ENCODE results near the gene STK16. TPM values are rescaled to one million over a fixed set of nuclear protein-coding genes. Genes with fewer than 3 reads are reported as not detected.
A peak's percentile ranks its signal among the peaks of the same experiment; 100 is the strongest.

Gene STK16
- total and polyA plus RNA-seq, 4 donors = 5.8 to 44.3 (median 23.7) TPM

- H3K27ac ChIP-seq (ENCODE audit: low read depth in 1 of 2, low read length in 2 of 2) = no peak overlapping the region
- 95% methylated on average over 18 of the region's 18 CpGs for WGBS
- no peaks in the 10 kb centered on the region for H3K9me3 ChIP-seq (ENCODE audit: control insufficient read depth in 4 of 4, low read length in 3 of 4)
- H3K36me3 ChIP-seq (ENCODE audit: control insufficient read depth in 4 of 4, insufficient read depth in 3 of 4, low read depth in 1 of 4, low read length in 3 of 4) = peaks cover 21 to 45% (median 40%) of the 10 kb centered on the region in 4 donors
- TF ChIP-seq EGR1 (IDR thresholded peaks at IDR 0.05; ENCODE audit: low read depth in 2 of 2) (no peak), SP1 (IDR thresholded peaks at IDR 0.05) (no peak), ZBTB33 (IDR thresholded peaks at IDR 0.05) (no peak), MAX (IDR thresholded peaks at IDR 0.05) (no peak), FOXA1 (IDR thresholded peaks at IDR 0.05) (no peak), GABPA (IDR thresholded peaks at IDR 0.05 in 1 of 2, conservative IDR thresholded peaks at IDR 0.05 in 1 of 2) (no peak), HNF4A (conservative IDR thresholded peaks at IDR 0.05) (no peak), HNF4G (IDR thresholded peaks at IDR 0.05) (no peak)
- TF ChIP-seq, protein P1, sequence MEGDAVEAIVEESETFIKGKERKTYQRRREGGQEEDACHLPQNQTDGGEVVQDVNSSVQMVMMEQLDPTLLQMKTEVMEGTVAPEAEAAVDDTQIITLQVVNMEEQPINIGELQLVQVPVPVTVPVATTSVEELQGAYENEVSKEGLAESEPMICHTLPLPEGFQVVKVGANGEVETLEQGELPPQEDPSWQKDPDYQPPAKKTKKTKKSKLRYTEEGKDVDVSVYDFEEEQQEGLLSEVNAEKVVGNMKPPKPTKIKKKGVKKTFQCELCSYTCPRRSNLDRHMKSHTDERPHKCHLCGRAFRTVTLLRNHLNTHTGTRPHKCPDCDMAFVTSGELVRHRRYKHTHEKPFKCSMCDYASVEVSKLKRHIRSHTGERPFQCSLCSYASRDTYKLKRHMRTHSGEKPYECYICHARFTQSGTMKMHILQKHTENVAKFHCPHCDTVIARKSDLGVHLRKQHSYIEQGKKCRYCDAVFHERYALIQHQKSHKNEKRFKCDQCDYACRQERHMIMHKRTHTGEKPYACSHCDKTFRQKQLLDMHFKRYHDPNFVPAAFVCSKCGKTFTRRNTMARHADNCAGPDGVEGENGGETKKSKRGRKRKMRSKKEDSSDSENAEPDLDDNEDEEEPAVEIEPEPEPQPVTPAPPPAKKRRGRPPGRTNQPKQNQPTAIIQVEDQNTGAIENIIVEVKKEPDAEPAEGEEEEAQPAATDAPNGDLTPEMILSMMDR (IDR thresholded peaks at IDR 0.05; ENCODE audit: low read depth, low read length, missing input control) = no peak
- peaks cover 5 to 27% (median 19%) of the 10 kb centered on the region in 4 donors for H3K4me1 ChIP-seq (ENCODE audit: control insufficient read depth in 4 of 4, insufficient read depth in 4 of 4, low read length in 3 of 4)
- DNase-seq (ENCODE audit: low spot score) = no peak
- no peaks in the 10 kb centered on the region for H3K27me3 ChIP-seq (ENCODE audit: control insufficient read depth in 4 of 4, insufficient read depth in 4 of 4, low read length in 3 of 4)
- no peak overlapping the region for H3K9ac ChIP-seq (ENCODE audit: low read depth in 1 of 2, low read length in 2 of 2)
- no peak overlapping the region for H3K4me3 ChIP-seq (ENCODE audit: low read depth in 1 of 3, low read length in 3 of 3)
Measured at GRCh38 chr2:219219784-219220532, 25.3 kb upstream of the STK16 start.

GRCh38 chr2:219220652-219221402, 24.5 kb upstream of the STK16 start:
- WGBS = 93% methylated on average over 19 of the region's 19 CpGs
- no peak for TF ChIP-seq ATF3 (IDR thresholded peaks at IDR 0.05)
- no peak for TF ChIP-seq YY1 (IDR thresholded peaks at IDR 0.05)
- TF ChIP-seq REST (IDR thresholded peaks at IDR 0.05) = no peak
- no peak for TF ChIP-seq GABPA (IDR thresholded peaks at IDR 0.05 in 1 of 2, conservative IDR thresholded peaks at IDR 0.05 in 1 of 2)
- Histone ChIP-seq H3K9me3 (ENCODE audit: control insufficient read depth in 4 of 4, low read length in 3 of 4) (no peaks in the 10 kb centered on the region), H3K27ac (ENCODE audit: low read depth in 1 of 2, low read length in 2 of 2) (no peak overlapping the region), H3K4me3 (ENCODE audit: low read depth in 1 of 3, low read length in 3 of 3) (no peak overlapping the region), H3K27me3 (ENCODE audit: control insufficient read depth in 4 of 4, insufficient read depth in 4 of 4, low read length in 3 of 4) (no peaks in the 10 kb centered on the region), H3K4me1 (ENCODE audit: control insufficient read depth in 4 of 4, insufficient read depth in 4 of 4, low read length in 3 of 4) (peaks cover 5 to 27% (median 19%) of the 10 kb centered on the region in 4 donors), H3K36me3 (ENCODE audit: control insufficient read depth in 4 of 4, insufficient read depth in 3 of 4, low read depth in 1 of 4, low read length in 3 of 4) (peaks cover 21 to 54% (median 46%) of the 10 kb centered on the region in 4 donors), H3K9ac (ENCODE audit: low read depth in 1 of 2, low read length in 2 of 2) (no peak overlapping the region)
- peak; percentile 44 for DNase-seq (ENCODE audit: low spot score)

Data from liver (tissue), 9 donors.